Hepatocyte (in vitro differentiated cells): ENCODE data around the gene ATCAY. TPM values are rescaled to one million over a fixed set of nuclear protein-coding genes. Genes with fewer than 3 reads are reported as not detected.
"Not testable (repeated sequence)": the region's sequence is repeated elsewhere in the genome, so short reads cannot be mapped to it uniquely, and the experiment has no call there.

Experiments
- DNase-seq: peaks from one replicate; pipeline ENCODE4 v3.0.0-alpha.2; 2016; ENCODE audit warnings: low spot score
- H2AFZ ChIP-seq: fragments of 200-600 bp; sonication (generic); 2 replicates; pipeline ENCODE4 v1.6.0; 2016; ENCODE audit warnings: antibody characterized with exemption, mild to moderate bottlenecking
- H3K27ac ChIP-seq: fragments of 200-600 bp; sonication (generic); 2 replicates; pipeline ENCODE4 v1.5.1; 2016; ENCODE audit warnings: mild to moderate bottlenecking
- H3K27me3 ChIP-seq: fragments of 200-600 bp; sonication (generic); 2 replicates; pipeline ENCODE4 v1.6.1; 2016
- H3K36me3 ChIP-seq: fragments of 200-600 bp; sonication (generic); replicated peaks from 2 replicates; pipeline ENCODE4 v1.5.1; 2016; ENCODE audit warnings: low read depth; ENCODE audit not compliant: insufficient read depth
- H3K4me1 ChIP-seq: fragments of 200-600 bp; sonication (generic); 2 replicates; pipeline ENCODE4 v1.5.1; 2016; ENCODE audit warnings: mild to moderate bottlenecking, moderate library complexity; ENCODE audit not compliant: insufficient read depth
- H3K4me2 ChIP-seq: fragments of 200-600 bp; sonication (generic); 2 replicates; pipeline ENCODE4 v1.6.0; 2016
- H3K4me3 ChIP-seq: fragments of 200-600 bp; sonication (generic); 2 replicates; pipeline ENCODE4 v1.5.1; 2016; ENCODE audit warnings: mild to moderate bottlenecking
- H3K79me2 ChIP-seq: fragments of 200-600 bp; sonication (generic); 2 replicates; pipeline ENCODE4 v1.6.0; 2017; ENCODE audit warnings: mild to moderate bottlenecking
- H3K9me2 ChIP-seq: fragments of 200-600 bp; sonication (generic); replicated peaks from 2 replicates; pipeline ENCODE4 v1.6.0; 2017; ENCODE audit warnings: mild to moderate bottlenecking; ENCODE audit not compliant: insufficient read depth
- H3K9me3 ChIP-seq: fragments of 200-600 bp; sonication (generic); 2 replicates; pipeline ENCODE4 v1.5.1; 2016; ENCODE audit warnings: low read depth, mild to moderate bottlenecking
- H4K20me1 ChIP-seq: fragments of 200-600 bp; sonication (generic); 2 replicates; pipeline ENCODE4 v1.6.0; 2016; ENCODE audit warnings: mild to moderate bottlenecking; ENCODE audit not compliant: insufficient read depth, poor library complexity, severe bottlenecking
- EZH2 ChIP-seq: fragments of 200-600 bp; sonication (generic); IDR thresholded peaks from 2 replicates; pipeline ENCODE4 v1.6.1; 2016; ENCODE audit warnings: antibody characterized with exemption, mild to moderate bottlenecking, borderline replicate concordance
- EZH2phosphoT487 ChIP-seq: fragments of 200-600 bp; sonication (generic); IDR thresholded peaks from one replicate; pipeline ENCODE4 v1.6.1; 2018; ENCODE audit warnings: antibody characterized with exemption, mild to moderate bottlenecking, low read depth, moderate library complexity; ENCODE audit not compliant: unreplicated experiment, severe bottlenecking
- WGBS: methylation state at CpG from one replicate; pipeline ENCODE4 v1.1.6; 2016; ENCODE audit warnings: low lambda C conversion rate; ENCODE audit errors: missing lambda C conversion rate; 5-methylcytosine and 5-hydroxymethylcytosine counted together
- polyA plus RNA-seq: library from polyadenylated mRNA; unstranded; fragments of >200 nt; fragmentation: Nextera tagmentation; extraction: Ambion mirVana; gene quantifications from 2 replicates; pipeline ENCODE4 v1.2.1, GENCODE V29; 2016
- total RNA-seq: library from RNA; depleted of rRNA; stranded (reverse); fragments of >200 nt; gene quantifications from 2 replicates; pipeline ENCODE4 v1.2.3, GENCODE V29; 2014
- TF ChIP-seq, protein P1 (sequence below): fragments of 200-600 bp; sonication (generic); IDR thresholded peaks from 2 replicates; pipeline ENCODE4 v1.5.1; 2016; ENCODE audit warnings: antibody characterized with exemption, mild to moderate bottlenecking; ENCODE audit not compliant: poor library complexity

Gene ATCAY
- total and polyA plus RNA-seq, 2 experiments from 2014 or later, result 0.13 TPM; not detected in 1

DNA sequence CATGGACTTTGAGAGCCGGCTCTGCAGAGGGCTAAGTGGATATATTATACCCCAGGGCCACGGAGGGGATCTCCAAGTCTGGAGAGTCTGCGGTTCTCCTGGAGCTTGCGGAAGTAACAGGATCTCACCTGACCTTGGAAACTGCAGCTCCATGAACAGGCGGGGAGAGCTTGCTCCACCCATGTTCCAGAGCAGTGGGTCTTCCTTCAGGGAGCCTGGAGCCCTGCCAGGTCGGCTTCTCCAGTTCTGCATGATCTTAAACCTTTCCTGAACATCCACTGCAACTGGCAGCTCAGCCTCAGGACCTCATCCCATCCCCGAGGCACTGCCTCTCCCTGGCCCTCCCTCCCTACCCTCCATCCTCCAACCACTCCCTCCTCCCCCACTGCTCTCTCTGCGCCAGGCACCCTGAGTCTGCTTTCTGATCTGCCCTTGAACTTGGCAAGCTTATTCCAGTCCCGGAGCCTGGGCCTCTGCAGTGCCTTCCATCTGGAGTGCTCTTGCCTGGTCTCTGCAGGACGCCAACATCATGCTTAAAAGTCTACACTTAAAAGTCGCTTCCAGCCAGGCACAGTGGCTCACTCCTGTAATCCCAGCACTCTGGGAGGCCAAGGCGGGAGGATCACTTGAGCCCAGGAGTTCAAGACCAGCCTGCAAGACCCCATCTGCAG lies 13.2 kb downstream of the ATCAY start:
- Histone ChIP-seq H3K4me1 (no peaks in the 10 kb centered on the region), H2AFZ (no peak overlapping the region), H3K9me2 (no peaks in the 10 kb centered on the region), H3K9me3 (no peaks in the 10 kb centered on the region), H3K27me3 (no peaks in the 10 kb centered on the region), H3K36me3 (no peaks in the 10 kb centered on the region), H3K4me3 (no peak overlapping the region), H3K27ac (no peak overlapping the region), H3K79me2 (no peaks in the 10 kb centered on the region), H4K20me1 (no peaks in the 10 kb centered on the region), H3K4me2 (no peak overlapping the region)
- no peak for DNase-seq
- TF ChIP-seq EZH2 (no peak), EZH2phosphoT487 (no peak)
- TF ChIP-seq, protein P1, sequence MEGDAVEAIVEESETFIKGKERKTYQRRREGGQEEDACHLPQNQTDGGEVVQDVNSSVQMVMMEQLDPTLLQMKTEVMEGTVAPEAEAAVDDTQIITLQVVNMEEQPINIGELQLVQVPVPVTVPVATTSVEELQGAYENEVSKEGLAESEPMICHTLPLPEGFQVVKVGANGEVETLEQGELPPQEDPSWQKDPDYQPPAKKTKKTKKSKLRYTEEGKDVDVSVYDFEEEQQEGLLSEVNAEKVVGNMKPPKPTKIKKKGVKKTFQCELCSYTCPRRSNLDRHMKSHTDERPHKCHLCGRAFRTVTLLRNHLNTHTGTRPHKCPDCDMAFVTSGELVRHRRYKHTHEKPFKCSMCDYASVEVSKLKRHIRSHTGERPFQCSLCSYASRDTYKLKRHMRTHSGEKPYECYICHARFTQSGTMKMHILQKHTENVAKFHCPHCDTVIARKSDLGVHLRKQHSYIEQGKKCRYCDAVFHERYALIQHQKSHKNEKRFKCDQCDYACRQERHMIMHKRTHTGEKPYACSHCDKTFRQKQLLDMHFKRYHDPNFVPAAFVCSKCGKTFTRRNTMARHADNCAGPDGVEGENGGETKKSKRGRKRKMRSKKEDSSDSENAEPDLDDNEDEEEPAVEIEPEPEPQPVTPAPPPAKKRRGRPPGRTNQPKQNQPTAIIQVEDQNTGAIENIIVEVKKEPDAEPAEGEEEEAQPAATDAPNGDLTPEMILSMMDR, result no peak
- WGBS, result 81% methylated on average over 10 of the region's 12 CpGs

DNA sequence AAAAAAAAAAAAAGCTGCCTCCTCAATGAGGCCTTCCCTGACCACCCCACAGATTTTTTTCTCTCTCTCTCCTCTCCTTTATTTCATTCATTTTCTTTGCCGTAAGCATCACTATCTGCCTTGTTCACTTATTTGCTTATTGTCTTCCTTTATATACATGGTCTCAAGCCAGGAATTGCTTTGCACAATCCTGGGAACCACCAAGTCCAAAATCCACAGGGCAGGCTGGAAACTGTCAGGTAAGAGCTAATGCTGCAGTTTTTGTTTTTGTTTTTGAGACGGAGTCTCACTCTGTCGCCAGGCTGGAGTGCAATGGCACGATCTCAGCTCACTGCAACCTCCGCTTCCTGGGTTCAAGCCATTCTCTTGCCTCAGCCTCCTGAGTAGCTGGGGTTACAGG lies 14.5 kb downstream of the ATCAY start:
- H2AFZ ChIP-seq, H4K20me1 ChIP-seq, H3K9me3 ChIP-seq, H3K4me1 ChIP-seq, H3K4me3 ChIP-seq, H3K79me2 ChIP-seq, H3K36me3 ChIP-seq, DNase-seq, H3K9me2 ChIP-seq, H3K27ac ChIP-seq, H3K4me2 ChIP-seq, H3K27me3 ChIP-seq: not testable (repeated sequence)
- 90% methylated on average over 5 of the region's 5 CpGs for WGBS

DNA sequence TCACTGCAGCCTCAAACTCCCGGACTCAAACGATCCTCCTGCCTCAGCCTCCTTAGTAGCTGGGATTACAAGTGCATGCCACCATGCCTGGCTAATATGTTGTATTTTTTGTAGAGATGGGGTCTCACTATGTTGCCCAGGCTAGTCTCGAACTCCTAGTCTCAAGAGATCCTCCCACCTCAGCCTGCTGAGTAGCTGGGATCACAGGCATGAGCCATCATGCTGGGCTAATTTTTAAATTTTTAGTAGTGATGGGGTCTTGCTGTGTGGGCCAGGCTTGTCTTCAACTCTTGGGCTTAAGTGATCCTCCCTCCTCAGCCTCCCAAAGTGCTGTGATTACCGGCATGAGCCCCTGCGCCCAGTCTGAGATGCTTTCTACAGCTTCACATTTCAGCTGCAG lies 15.3 kb downstream of the ATCAY start:
- H3K9me3 ChIP-seq, result no peaks in the 10 kb centered on the region
- H3K27ac ChIP-seq, result no peak overlapping the region
- TF ChIP-seq, protein P1, result no peak
- no peak for TF ChIP-seq EZH2phosphoT487
- no peak for TF ChIP-seq EZH2
- H4K20me1 ChIP-seq, result no peaks in the 10 kb centered on the region
- H2AFZ ChIP-seq, result no peak overlapping the region
- H3K36me3 ChIP-seq, result no peaks in the 10 kb centered on the region
- WGBS, result 94% methylated on average over 5 of the region's 5 CpGs
- DNase-seq, result no peak
- H3K79me2 ChIP-seq, result no peaks in the 10 kb centered on the region
- no peaks in the 10 kb centered on the region for H3K9me2 ChIP-seq
- no peaks in the 10 kb centered on the region for H3K4me1 ChIP-seq
- no peak overlapping the region for H3K4me3 ChIP-seq
- H3K27me3 ChIP-seq, result no peaks in the 10 kb centered on the region
- no peak overlapping the region for H3K4me2 ChIP-seq

- Histone ChIP-seq H3K9me3 (no peaks in the 10 kb centered on the region), H2AFZ (no peak overlapping the region), H3K79me2 (no peaks in the 10 kb centered on the region), H3K4me1 (no peaks in the 10 kb centered on the region), H3K27me3 (no peaks in the 10 kb centered on the region), H3K9me2 (no peaks in the 10 kb centered on the region), H4K20me1 (no peaks in the 10 kb centered on the region), H3K4me3 (no peak overlapping the region), H3K4me2 (no peak overlapping the region), H3K36me3 (no peaks in the 10 kb centered on the region), H3K27ac (no peak overlapping the region)
- WGBS, result 80% methylated on average over 4 of the region's 4 CpGs
- TF ChIP-seq EZH2 (no peak), EZH2phosphoT487 (no peak)
- TF ChIP-seq, protein P1, result no peak
- no peak for DNase-seq
These were observed 17.5 kb downstream of the ATCAY start for GRCh38 chr19:3897936-3898335.
